HG03175 (cell line): ENCODE data around the gene PIGZ.

Experiments
- ATAC-seq: cut with Tn5 transposase; IDR thresholded peaks from one replicate; pipeline ENCODE4 v1.9.1; 2021; ENCODE audit warnings: mild to moderate bottlenecking, moderate library complexity; ENCODE audit not compliant: unreplicated experiment

The PIGZ gene

DNA sequence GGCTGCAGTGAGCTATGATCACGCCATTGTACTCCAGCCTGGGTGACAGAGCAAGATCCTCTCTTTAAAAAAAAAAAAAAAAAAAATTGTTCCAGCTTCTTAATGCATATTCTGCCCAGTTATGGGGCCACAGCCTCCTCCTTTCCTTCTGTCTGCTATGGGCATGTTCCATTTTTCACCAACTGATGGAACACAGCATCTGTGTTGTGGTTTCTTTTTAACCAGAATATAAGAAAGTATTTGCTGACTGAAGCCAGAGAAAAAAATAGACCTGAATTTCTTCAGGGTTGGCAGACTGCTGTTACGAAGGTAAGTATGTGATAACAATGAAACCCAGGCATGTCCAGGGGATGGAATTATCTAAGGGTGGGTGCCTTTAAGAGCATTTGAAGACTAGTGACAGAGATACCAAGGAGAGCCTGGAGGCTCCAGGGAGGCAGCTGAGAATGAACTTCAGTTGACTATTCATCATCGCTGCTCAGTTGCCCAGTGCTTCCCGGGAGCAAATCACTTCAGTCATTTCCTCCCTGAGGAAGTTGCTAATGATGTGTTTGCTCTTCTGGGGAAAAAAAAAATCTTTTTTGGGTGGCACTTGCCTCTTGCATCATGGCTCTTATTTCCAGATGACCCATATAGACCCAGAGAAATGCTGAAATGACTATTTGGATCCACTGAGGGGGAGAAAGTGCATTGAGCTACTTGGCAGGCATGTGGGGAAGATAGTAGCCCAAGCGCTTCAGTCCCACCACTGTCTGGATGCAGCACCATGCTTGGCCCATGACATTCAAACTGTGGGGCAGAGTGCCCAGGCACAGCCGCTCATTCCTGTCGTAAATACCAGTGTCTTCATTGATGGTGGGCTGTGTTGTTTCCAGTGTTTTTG lies 40.8 kb downstream of the PIGZ start:
- no peak for ATAC-seq

DNA sequence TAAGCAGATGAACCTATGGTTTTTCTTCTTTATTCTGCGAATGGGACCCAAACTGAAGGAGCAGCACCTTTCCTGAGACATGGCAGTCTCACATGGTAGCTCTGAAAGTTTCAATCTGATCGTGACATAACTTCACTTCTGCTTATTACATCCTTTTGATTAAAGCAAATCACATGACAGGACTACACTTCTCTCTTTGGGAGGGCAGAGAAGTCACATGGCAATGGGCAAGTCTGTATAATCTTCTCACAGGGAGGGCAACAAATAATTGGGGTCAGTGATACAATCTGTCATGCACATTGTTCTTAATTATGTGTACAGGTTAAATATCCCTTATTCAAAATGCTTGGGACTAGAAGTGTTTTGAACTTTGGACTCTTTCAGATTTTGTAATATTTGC lies 47.9 kb downstream of the PIGZ start:
- ATAC-seq, result no peak

DNA sequence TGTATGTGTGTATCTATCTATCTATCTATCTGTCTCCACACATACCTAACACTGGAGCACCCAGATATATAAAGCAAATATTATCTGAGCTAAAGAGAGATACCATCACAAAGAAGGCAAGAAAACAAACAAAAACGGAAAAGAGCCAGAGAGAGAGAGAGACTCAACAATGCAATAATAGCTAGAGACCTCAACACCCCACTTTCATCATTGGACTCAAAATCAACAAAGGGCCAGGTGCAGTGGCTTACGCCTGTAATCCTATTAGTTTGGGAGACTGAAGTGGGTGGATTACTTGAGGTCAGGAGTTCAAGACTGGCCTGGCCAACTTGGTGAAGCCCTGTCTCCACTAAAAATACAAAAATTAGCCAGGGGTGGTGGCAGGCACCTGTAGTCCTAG lies 49.7 kb downstream of the PIGZ start:
- ATAC-seq, result no peak

DNA sequence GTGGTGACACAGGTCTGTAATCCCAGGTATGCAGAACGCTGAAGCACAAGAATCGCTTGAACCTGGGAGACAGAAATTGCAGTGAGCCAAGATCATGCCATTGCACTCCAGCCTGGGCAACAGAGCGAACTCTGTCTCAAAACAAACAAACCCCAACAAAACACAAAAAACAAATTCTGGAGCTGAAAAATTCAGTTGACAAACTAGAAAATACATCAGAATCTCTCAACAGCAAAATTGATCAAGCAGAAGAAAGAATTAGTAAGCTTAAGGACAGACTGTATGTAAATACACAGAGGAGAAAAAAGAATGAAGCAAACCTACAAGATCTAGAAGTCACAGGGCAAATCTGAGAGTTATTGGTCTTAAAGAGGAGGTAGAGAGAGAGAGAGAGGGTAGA lies 51.6 kb downstream of the PIGZ start:
- ATAC-seq, result no peak

DNA sequence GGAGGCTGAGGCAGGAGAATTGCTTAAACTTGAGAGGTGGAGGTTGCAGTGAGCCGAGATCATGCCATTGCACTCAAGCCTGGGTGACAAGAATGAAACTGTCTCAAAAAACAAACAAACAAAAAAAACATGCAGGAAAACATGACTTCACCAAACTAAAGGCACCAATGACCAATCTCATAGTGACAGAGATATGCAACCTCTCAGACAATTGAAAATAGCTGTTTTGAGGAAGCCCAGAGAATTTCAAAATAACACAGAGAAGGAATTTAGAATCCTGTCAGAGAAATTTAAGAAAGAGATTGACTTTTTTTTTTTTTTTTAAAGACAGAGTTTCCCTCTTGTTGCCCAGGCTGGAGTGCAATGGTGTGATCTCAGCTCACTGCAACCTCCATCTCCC lies 52.4 kb downstream of the PIGZ start:
- ATAC-seq, result no peak

DNA sequence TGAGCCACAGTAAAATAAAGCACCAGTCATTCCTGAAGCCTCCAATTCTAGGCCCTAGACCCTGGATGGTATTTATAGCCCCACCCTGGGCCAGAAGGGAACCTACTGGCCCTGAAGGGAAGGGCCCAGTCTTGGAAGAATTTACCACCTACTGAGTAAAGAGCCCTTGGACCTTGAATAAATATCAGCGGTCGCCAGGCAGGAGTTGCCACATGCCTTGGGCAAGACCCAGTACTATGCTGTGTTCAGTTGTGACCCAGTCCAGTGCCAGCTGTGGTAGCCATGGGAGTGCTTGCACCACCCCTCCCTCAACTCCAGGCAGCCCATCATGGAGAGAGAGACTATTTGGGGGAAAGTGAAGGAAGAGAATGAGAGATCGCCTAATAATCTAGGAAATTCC lies 53.3 kb downstream of the PIGZ start:
- ATAC-seq, result no peak

DNA sequence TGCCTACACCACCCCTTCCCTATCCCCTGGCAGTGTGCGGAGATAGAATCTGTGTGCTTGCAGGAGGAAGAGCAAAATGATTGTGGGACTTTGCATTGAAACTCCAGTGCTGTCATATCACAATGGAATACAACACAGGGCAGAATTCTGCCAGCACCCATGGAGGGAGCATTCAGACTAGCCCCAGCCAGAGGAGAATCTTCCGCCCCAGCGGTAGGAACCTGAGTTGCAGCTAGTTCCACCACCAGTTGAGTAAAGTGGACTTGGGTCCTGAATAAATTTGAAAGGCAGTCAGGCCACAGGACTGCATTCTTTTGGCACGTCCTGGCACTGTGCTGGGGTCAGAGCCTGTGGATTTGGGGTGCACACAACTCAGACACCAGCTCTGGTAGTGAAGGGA lies 53.8 kb downstream of the PIGZ start:
- ATAC-seq, result no peak

DNA sequence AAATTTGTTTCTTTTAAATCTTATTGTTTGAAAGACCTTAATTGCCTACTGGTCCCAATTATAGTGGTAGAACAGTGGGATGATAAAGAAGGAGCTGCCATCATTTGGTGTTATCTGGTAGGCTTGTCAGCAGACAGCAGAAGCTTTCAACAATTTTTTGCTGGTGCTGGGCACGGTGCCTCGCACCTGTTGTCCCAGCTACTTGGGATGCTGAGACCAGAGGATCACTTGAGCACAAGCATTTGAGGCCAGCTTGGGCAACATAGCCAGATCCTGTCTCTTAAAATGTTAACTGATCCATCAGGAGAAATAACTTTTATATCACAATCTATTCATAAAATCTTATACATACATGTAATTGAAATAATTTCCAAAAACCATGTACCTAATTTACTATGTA lies 64.9 kb downstream of the PIGZ start:
- no peak for ATAC-seq

DNA sequence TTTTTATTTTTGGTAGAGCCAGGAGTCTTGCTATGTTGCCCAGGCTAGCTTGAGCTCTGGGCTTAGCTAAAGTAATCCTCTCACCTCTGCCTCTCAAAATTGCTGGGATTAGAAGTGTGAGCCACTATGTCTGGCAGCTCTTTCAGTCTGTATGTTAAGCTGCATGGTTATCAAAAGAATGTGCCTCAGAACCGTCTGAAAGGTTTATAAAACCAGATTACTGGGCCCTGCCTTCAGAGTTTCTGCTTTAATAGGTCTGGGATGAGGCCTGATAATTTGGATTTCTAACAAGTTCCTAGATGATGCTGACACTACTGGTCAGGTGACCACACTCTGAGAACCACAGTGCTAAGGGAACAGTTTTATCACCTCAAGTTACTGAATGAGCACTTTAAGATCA lies 66.3 kb downstream of the PIGZ start:
- no peak for ATAC-seq

DNA sequence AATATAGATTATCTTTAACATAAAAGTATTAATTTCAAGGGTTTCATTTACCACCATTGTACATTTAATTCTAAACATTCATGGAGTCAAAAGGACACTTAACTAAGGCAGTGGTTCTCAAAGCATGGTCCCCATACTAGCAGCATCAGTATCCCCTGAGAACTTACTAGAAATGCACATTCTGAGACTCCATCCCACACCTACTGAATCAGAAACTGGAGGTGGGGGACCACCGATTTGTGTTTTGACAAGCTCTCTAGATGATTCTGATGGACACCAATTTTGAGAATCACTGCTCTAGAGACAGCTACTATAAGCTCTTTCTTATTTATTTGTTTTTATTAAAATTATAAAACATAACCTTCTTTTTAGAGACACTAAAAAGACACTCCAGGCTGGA lies 66.9 kb downstream of the PIGZ start:
- ATAC-seq, result no peak
